BJ (cell line): ENCODE data around the gene KDM4E. TPM values are rescaled to one million over a fixed set of nuclear protein-coding genes. Genes with fewer than 3 reads are reported as not detected.
"Not testable (repeated sequence)": the region's sequence is repeated elsewhere in the genome, so short reads cannot be mapped to it uniquely, and the experiment has no call there.

Experiments used
- CTCF ChIA-PET: fragments of 350-600 bp; formaldehyde crosslinking; extraction: SDS; loops from one replicate; lab custom pipeline; 2021; ENCODE audit warnings: antibody characterized with exemption, inconsistent platforms; lab: Yijun Ruan, JAX
- POLR2A ChIA-PET: fragments of 300-600 bp; sonication (Branson Sonifier 250); formaldehyde crosslinking; extraction: SDS; loops from one replicate; lab custom pipeline; 2021; ENCODE audit warnings: antibody characterized with exemption; lab: Charles Lee
- DNase-seq: peaks from one replicate; pipeline ENCODE4 v3.0.0-alpha.2; 2011; ENCODE audit warnings: low read depth
- H3K27me3 ChIP-seq: 2 replicates; pipeline ENCODE4 v1.6.0; 2011; ENCODE audit warnings: low read length; ENCODE audit not compliant: control insufficient read depth, insufficient read depth
- H3K36me3 ChIP-seq: 2 replicates; pipeline ENCODE4 v1.5.1; 2011; ENCODE audit warnings: low read length; ENCODE audit not compliant: control insufficient read depth, insufficient read depth
- H3K4me3 ChIP-seq: 2 replicates; pipeline ENCODE4 v1.5.1; 2011; ENCODE audit warnings: low read depth, mild to moderate bottlenecking, control low read depth, low read length
- polyA plus RNA-seq: library from polyadenylated mRNA; depleted of rRNA; stranded (reverse); fragments of >200 nt; gene quantifications from 2 replicates; pipeline ENCODE4 v1.2.3, GENCODE V29; 2011
- TF ChIP-seq, protein P1 (sequence below): IDR thresholded peaks from 2 replicates; pipeline ENCODE4 v1.5.1; 2011; ENCODE audit warnings: low read depth, mild to moderate bottlenecking, control low read depth, inconsistent platforms, low read length, moderate library complexity; ENCODE audit not compliant: insufficient read depth

Gene KDM4E
- polyA plus RNA-seq, 1 experiment = not detected

DNA sequence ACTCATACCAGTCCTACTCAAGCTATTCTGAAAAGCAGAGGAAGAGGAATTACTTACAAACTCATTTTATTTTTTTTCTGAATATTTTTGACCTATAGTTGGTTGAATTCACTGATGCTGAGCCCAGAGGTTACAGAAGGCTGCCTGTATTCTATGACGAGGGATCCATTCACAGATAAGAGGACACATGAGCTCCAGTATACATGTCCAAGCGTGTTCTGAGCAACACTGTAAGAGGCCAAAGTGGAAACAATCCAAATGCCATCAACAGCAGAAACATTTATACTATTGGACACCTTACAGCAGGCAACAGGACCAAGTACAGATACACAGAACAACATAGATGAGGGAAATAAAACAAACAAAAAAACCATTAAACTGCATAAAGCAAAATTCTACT, 10.3 kb downstream of the KDM4E start:
- ChIA-PET POLR2A (no interaction called here), CTCF (no interaction called here)
- Histone ChIP-seq H3K27me3 (no peaks in the 10 kb centered on the region), H3K36me3 (no peaks in the 10 kb centered on the region), H3K4me3 (no peak overlapping the region)
- no peak for DNase-seq
- TF ChIP-seq, protein P1, sequence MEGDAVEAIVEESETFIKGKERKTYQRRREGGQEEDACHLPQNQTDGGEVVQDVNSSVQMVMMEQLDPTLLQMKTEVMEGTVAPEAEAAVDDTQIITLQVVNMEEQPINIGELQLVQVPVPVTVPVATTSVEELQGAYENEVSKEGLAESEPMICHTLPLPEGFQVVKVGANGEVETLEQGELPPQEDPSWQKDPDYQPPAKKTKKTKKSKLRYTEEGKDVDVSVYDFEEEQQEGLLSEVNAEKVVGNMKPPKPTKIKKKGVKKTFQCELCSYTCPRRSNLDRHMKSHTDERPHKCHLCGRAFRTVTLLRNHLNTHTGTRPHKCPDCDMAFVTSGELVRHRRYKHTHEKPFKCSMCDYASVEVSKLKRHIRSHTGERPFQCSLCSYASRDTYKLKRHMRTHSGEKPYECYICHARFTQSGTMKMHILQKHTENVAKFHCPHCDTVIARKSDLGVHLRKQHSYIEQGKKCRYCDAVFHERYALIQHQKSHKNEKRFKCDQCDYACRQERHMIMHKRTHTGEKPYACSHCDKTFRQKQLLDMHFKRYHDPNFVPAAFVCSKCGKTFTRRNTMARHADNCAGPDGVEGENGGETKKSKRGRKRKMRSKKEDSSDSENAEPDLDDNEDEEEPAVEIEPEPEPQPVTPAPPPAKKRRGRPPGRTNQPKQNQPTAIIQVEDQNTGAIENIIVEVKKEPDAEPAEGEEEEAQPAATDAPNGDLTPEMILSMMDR = no peak

DNA sequence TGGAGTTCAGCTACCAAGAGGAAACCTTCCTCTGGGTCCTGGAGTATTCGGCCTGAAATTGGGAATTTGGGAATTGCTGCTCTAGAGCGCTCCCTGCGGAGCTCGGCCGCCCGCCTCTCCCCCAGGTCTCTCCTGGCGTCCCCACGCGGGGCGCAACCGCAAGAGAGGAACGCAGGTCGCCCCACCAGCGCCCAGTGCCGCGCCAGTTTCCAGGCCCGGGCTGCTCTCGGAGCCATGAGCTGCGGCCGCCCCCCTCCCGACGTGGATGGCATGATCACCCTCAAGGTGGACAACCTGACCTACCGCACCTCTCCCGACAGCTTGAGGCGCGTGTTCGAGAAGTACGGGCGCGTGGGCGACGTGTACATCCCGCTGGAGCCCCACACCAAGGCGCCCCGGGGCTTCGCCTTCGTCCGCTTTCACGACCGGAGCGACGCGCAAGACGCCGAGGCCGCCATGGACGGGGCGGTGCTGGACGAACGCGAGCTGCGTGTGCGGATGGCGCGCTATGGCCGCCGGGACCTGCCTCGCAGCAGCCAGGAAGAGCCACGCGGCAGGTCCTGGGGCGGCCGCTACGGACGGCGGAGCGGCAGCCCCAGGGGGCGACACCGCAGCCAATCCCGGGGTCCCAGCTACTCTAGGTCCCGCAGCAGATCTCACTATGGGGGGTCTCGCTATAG, 12.4 kb downstream of the KDM4E start:
- POLR2A ChIA-PET, H3K27me3 ChIP-seq, DNase-seq, H3K36me3 ChIP-seq, CTCF ChIA-PET: not testable (repeated sequence)
- TF ChIP-seq, protein P1 = peak; percentile 16; the same call in 1 of the 2 replicates
- peak overlapping the region; percentile 11 for H3K4me3 ChIP-seq

DNA sequence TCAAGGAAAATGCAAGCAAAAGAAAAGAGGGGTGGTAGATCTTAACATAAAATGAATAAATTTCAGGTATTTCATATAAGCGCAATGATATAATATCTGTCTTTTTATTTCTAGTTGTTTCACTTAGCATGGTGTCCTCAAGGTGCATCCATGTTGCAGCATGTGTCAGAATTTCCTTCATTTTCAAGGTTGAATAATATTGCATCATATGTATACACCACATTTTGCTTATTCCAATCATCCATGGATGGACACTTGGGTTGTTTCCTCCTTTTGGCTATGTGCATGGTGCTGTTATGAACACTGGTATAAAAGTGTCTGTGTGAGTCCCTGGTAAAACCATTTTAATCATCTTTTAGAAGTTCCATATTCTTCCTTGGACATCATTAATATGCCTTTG, 17.2 kb downstream of the KDM4E start:
- no peak for DNase-seq
- H3K4me3 ChIP-seq = no peak overlapping the region
- ChIA-PET POLR2A (no interaction called here), CTCF (no interaction called here)
- peaks cover 5% of the 10 kb centered on the region for H3K27me3 ChIP-seq
- no peaks in the 10 kb centered on the region for H3K36me3 ChIP-seq
- TF ChIP-seq, protein P1 = no peak

DNA sequence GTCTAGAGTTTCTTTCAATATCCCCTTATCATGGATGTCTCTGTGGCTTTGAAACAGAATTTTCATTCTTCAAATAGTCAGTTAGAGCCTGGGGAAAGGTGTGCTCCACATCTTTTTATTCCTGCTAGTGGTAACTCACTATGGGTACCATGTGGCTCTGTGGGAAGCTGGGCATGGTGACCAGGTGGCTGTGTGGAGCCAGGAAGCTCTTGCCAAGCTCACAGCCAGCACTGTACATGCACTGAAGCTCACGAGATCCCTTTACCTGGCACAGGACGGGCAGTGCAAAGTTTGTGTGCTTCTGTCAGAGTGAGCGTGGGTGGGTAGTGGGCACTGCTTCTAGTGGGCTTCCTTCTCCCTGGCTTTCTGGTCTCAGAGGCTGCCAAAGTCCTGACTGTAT, 17.8 kb downstream of the KDM4E start:
- CTCF ChIA-PET = no interaction called here
- Histone ChIP-seq H3K36me3 (no peaks in the 10 kb centered on the region), H3K4me3 (no peak overlapping the region), H3K27me3 (peaks cover 5% of the 10 kb centered on the region)
- TF ChIP-seq, protein P1 = no peak
- no peak for DNase-seq
- POLR2A ChIA-PET = no interaction called here

DNA sequence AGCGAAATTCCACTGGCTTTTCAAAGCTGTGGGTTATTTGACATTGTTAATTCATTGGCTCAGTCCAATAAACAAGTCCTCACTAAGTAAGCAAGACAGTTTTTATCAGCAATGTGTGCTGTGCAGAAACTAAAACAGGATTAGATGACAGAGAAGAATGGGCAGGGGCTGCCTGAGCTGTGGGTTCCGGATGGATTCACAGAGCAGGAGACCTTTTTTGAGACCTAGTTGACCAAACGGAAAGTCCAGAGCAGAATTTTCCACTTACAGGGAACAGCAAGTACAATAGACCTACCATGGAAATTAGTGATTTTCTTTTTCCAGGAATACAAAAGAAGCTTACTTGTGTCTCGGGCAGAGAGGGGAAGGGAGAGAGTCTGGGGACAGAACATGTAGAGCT, 19.0 kb downstream of the KDM4E start:
- H3K36me3 ChIP-seq = no peaks in the 10 kb centered on the region
- POLR2A ChIA-PET = no interaction called here
- no peak overlapping the region for H3K4me3 ChIP-seq
- CTCF ChIA-PET = no interaction called here
- peaks cover 5% of the 10 kb centered on the region for H3K27me3 ChIP-seq
- DNase-seq = no peak
- TF ChIP-seq, protein P1 = no peak
